NB4 (cell line): ENCODE measurements around the gene CADPS2.

ENCODE experiments used
- DNase-seq: peaks from one replicate; pipeline ENCODE4 v3.0.0; 2010; ENCODE audit warnings: low read depth
- H3K4me3 ChIP-seq: one replicate; pipeline ENCODE4 v1.5.1; 2011; ENCODE audit warnings: mild to moderate bottlenecking, low read depth, low read length, moderate library complexity
- CTCF ChIP-seq: IDR thresholded peaks from one replicate; pipeline ENCODE4 v1.5.1; 2012; ENCODE audit warnings: low read depth, low read length
- MAX ChIP-seq: IDR thresholded peaks from 2 replicates; pipeline ENCODE4 v1.6.1; 2011; ENCODE audit warnings: low read depth, low read length
- MYC ChIP-seq: IDR thresholded peaks from 2 replicates; pipeline ENCODE4 v1.6.1; 2011; ENCODE audit warnings: low read depth, low read length
- POLR2A ChIP-seq: IDR thresholded peaks from 2 replicates; pipeline ENCODE4 v1.6.1; 2011; ENCODE audit warnings: mild to moderate bottlenecking; ENCODE audit not compliant: insufficient read length; ENCODE audit errors: extremely low read depth

Gene CADPS2

GRCh38 chr7:122304996-122305421 lies 581.3 kb downstream of the CADPS2 start:
- no peak overlapping the region for H3K4me3 ChIP-seq
- DNase-seq = no peak
- TF ChIP-seq MAX (no peak), MYC (no peak), CTCF (no peak), POLR2A (no peak)

- TF ChIP-seq CTCF (no peak), POLR2A (no peak), MAX (no peak), MYC (no peak)
- no peak for DNase-seq
- no peak within 1 kb of the TSS for H3K4me3 ChIP-seq
Observed at GRCh38 chr7:122304319-122304975, 581.8 kb downstream of the CADPS2 start, which contains the start of gene FEZF1. Gene FEZF1 (minus strand): TSS chr7:122304750. CDS start chr7:122304437, 313 bp downstream.

- no peak overlapping the region for H3K4me3 ChIP-seq
Observed at GRCh38 chr7:122303531-122304318, 582.5 kb downstream of the CADPS2 start.

GRCh38 chr7:122302761-122303530 lies 583.3 kb downstream of the CADPS2 start:
- DNase-seq = no peak
- TF ChIP-seq MYC (no peak), MAX (no peak), CTCF (no peak), POLR2A (no peak)
- no peak overlapping the region for H3K4me3 ChIP-seq

More at GRCh38 chr7:122303531-122304318, 582.5 kb downstream of the CADPS2 start:
- no peak for DNase-seq
- TF ChIP-seq MAX (no peak), MYC (no peak)

- TF ChIP-seq CTCF = no peak
- no peak for TF ChIP-seq MYC
- TF ChIP-seq MAX = no peak
- no peak for TF ChIP-seq POLR2A
- no peak for DNase-seq
- no peak overlapping the region for H3K4me3 ChIP-seq
Observed at GRCh38 chr7:122301858-122302760, 584.2 kb downstream of the CADPS2 start.
